NOMO-1 (cell line): Measurements from ENCODE around the gene TCTN3.
A peak's percentile ranks its signal among the peaks of the same experiment; 100 is the strongest.
"Not testable (repeated sequence)": the region's sequence is repeated elsewhere in the genome, so short reads cannot be mapped to it uniquely, and the experiment has no call there.

Source experiments
- DNase-seq, 2 experiments: peaks; one replicate each; lab custom pipeline; 2025; ENCODE audit not compliant: unreplicated experiment in 2 of 2; lab: John Stamatoyannopoulos, UW

TCTN3 gene, protein sequence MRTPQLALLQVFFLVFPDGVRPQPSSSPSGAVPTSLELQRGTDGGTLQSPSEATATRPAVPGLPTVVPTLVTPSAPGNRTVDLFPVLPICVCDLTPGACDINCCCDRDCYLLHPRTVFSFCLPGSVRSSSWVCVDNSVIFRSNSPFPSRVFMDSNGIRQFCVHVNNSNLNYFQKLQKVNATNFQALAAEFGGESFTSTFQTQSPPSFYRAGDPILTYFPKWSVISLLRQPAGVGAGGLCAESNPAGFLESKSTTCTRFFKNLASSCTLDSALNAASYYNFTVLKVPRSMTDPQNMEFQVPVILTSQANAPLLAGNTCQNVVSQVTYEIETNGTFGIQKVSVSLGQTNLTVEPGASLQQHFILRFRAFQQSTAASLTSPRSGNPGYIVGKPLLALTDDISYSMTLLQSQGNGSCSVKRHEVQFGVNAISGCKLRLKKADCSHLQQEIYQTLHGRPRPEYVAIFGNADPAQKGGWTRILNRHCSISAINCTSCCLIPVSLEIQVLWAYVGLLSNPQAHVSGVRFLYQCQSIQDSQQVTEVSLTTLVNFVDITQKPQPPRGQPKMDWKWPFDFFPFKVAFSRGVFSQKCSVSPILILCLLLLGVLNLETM

DNA sequence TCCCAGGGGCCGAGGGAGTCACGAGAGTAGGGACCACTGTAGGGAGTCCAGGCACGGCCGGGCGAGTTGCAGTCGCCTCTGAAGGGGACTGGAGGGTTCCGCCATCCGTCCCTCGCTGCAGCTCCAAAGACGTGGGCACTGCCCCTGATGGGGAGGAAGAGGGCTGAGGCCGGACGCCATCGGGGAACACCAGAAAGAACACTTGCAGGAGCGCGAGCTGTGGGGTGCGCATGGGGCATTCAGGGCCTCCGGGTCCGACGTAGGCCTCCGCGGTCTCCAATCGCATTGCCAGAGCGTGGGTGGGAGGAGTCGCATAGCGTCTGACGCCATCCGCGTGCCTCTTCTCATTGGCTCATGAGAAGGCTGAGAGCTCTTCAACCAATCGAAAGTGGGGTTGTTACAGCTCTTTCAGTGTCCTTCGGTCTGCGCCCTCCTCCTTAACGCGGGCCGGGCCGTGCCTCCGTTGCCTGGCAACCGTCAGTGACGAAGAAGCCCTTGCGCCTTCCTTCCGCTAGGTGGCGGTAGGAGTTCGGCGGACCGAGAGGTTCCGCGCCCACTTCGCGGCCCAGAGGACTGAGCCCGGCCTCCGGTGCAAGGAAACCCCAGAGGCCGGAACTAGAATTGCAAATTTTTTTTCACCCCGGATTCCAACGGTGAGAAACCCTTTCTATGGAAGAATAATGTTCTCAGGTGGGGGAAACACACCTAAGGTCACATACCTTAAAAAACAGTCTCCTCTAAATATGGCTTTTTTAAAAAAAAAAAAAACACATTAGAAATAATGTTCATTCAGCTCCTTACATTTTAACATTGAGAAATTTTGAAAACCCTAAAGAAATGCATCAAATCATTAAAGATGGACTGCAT is at the start of gene TCTN3:
TSS of gene TCTN3 (minus strand) at position 260 of the 867 bp plus-strand sequence. CDS start at position 232, 28 bp downstream.
- peak; percentile 99 for DNase-seq

DNA sequence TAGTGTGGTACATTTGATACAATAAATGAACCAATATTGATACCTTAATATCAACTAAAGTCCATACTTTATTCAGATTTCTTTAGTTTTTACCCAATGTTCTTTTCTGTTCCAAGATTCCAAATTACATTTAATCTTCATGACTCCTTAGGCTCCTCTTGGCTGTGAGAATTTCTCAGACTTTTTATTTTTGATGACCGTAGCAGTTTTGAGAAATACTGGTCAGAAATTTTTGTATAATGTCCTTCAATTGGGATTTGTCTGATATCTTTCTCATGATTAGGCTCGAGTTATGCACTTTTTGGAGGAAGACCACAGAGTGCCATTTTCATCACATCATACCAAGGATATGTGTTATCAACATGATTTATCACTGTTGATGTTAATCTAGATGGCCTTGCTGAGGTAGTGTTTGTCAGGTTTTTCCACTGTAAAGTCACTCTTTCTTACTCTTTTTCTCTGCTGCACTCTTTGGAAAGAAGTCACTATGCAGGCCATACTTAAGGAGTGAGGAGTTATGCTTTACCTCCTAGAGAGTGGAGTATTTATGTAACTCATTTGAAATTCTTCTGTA is 49.3 kb upstream of the TCTN3 start:
- DNase-seq: no peak

- no peak for DNase-seq
Observed at GRCh38 chr10:95742485-95742884, 48.8 kb upstream of the TCTN3 start.

- no peak for DNase-seq
Observed at GRCh38 chr10:95741807-95742467, 48.2 kb upstream of the TCTN3 start.

DNA sequence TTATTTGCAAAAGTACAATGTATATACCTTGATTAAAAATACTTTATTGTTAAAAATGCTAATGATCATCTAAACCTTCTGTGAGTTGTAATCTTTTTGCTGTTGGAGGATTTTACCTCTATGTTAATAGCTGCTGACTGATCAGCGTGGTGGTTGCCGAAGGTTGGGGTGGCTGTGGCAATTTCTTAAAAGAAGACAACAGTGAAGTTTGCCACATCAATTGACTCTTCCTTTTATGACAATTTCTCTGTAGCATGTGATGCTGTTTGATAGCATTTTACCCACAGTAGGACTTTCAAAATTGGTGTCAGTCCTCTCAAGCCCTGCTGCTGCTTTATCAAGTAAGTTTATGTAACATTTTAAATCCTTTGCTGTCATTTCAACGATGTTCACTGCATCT is 45.3 kb upstream of the TCTN3 start:
- DNase-seq: no peak

- not testable (repeated sequence) for DNase-seq
Observed at GRCh38 chr10:95732907-95733306, 39.2 kb upstream of the TCTN3 start.

DNA sequence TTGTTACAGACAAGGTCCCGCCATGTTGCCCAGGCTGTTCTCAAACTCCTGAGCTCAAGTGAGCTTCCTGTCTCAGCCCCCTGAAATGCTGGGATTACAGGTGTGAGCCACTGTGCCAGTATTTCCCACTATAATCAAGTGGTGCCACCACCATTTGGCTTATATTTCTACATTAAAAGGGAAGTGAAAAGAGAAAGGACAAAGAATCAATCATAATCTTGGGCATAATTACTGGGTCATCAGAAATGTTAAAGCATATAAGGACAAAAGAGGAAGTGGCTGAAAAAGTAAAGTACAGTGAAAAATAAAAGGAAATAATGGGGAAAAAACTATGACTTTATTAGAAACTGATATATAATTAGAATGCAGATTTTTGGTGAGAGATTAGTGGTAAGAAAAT is 36.5 kb upstream of the TCTN3 start:
- DNase-seq: peak; percentile 31 to 78

DNA sequence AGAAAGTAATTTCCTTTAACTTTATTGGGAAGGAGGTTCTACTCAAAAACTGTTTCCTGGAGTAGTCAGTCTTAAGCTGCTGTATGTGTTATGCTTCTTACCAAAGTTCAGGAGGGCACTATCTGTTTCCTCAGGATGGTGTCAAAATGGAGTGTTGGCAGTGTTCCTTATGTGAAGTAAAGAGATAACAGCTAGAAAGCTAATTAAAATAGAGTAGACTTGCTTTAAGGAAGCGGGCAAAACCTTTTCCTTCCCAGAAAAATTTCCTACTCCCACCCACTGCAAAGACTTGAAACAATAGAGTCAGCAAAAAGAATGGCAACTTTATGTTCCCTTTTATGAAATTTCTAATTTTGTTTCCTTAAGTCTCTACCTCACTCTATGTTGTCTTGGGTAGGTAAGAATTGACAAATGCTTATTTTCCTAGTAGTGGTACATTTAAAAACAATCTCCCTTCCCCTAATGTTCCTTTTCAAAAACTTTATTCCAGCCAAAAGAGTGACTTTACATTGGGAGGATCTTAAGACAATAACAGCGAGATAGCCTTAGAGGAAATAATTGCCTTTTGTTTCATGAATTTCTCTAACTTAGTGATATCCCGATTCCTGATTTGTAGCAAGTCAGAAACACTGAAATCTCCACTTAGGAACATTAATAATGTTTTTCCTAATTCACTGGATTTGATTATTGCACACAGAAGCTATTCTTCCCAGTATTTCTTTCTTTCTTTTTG is 35.8 kb upstream of the TCTN3 start:
- DNase-seq: no peak

GRCh38 chr10:95728526-95728925 is 34.8 kb upstream of the TCTN3 start:
- DNase-seq: peak in 1 of 2 experiments; percentile 47

DNA sequence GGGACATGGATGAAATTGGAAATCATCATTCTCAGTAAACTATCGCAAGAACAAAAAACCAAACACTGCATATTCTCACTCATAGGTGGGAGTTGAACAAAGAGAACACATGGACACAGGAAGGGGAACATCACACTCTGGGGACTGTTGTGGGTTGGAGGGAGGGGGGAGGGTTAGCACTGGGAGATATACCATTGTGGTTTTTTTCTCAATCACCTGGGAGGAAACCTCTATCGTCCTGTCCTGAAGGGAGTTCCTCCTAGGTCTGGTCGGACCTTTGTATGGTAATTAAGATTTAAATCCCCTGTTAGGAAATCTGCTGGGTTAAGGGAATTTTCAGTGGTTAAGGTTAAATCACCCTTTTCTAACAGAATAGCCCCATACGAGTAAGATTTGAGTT is 28.8 kb upstream of the TCTN3 start:
- not testable (repeated sequence) for DNase-seq

GRCh38 chr10:95720745-95721144 is 27.0 kb upstream of the TCTN3 start:
- DNase-seq: not testable (repeated sequence)

DNA sequence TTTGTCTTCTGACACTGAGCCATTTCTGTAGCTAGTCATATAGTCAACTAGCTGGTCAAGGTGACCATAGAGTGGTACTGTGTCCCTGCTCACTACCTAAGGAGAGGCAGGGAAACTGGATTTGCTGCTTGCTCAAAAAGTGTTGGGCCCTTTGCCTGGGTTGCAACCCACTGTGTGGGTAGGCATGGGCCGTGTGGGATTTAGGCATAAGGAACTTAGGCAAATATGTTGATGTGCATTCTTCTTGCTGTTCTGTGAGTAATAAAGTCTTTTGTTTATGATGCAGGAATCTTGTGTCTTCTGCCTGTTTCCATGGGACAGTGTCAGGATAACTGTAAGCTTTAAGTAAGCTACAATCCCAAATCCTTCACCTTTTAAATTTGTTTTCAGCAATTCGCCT is 23.1 kb upstream of the TCTN3 start:
- no peak for DNase-seq

- DNase-seq: no peak
Observed at GRCh38 chr10:95716466-95716865, 22.7 kb upstream of the TCTN3 start.

DNA sequence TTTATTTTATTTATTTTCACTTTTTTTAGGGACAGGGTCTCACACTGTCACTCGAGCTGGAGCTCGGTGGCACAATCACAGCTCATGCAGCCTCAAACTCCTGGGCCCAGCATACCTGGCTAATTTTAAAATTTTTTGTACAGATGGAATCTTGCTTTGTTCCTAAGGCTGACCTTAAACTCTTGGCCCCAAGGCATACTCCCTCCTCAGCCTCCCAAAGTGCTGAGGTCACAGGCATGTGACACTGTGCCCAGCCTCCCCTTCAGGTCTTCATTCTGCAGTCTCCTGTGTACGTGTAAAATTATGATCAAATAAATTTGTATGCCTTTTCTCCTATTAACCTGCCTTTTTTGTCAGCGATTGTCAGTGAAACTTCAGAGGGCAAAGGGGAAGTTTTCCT is 17.8 kb upstream of the TCTN3 start:
- no peak for DNase-seq

- no peak for DNase-seq
Observed at GRCh38 chr10:95706990-95707389, 13.3 kb upstream of the TCTN3 start.

DNA sequence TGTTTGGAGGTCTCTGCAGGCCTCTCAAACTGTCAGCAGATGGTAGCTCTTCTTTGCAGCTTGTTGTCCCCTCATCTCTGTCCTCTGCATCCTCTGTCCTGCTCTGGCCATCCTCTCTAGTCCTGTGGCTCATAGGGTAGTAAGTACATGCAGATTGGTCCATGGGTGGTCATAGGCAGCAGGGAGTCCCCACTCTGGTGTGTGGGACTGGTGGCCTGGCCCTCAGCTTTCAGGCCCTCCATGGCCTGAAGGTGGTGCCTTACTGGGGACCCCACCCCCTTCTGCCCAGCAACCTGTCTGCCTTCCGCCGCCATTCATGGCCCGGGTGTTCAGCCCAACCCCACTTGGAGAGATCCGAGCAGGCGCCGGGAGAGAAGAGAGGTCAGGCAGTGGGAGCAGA is 12.8 kb upstream of the TCTN3 start:
- no peak for DNase-seq

GRCh38 chr10:95698415-95698814 is 4.7 kb upstream of the TCTN3 start:
- DNase-seq: no peak

DNA sequence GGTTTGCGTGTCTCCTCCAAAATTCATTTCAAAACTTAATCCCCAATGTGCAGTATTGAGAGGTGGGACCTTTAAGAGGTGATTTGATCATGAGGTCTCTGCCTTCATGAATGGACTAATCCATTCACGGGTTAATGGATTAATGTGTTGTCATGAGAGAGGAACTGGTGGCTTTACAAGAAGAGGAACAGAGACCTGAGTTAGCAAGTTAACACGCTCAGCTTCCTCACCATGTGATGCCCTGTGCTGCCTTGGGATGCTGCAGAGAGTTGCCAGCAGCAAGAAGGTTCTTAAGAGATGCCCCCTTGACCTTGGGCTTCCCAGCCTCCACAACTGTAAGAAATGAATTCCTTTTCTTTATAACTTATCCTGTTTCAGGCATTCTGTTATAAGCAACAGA is 3.7 kb upstream of the TCTN3 start:
- DNase-seq: peak; percentile 47 to 90

- DNase-seq: peak; percentile 34 to 39
Observed at GRCh38 chr10:95694665-95695064, 938 bp upstream of the TCTN3 start.
